Measurements from ENCODE around the gene DOK3.

DOK3 gene

DNA sequence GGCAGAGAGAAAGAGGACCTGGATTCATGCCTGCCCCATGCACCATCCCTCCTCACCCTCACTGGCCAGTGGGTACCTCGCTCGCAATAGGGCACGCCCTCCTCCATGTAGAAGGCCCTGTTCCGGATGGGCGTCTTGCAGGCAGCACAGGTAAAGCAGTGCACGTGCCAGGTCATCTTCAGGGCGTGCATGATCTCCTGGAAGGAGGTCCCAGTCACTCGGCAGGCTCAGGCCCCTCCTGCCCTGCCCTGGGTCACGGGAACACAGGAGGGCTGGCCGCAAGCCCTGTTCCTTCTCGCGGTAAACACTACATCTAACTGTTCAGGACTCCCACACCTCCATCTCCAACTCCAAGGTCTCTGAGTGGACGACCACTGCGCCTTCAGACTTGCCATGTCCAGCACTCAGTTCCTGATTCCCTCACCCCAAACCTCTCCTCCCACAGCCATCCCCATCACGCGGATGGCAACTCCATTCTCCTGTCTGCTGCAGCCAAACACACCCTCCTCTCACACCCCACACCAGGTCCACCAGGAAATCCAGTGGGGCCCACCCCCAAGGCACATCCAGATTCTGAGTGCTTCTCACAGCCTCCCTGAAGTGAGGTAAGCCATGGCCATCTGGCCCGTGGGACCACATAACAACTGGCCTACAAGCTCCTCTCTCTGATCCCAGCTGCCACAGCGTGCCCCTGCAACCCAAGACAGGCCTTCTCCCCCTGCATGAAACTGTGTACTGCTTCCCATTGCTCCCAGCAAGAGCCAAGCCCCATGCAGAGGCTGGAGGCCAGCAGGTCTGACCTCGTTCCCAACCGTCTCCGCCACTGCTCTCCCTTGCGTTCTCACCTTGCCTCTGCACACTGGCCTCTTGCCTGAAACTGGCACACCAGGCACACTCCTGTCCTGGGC lies 25.4 kb downstream of the DOK3 start:
- DNase-seq (ENCODE audit: low read depth, low spot score), result no peak

DNA sequence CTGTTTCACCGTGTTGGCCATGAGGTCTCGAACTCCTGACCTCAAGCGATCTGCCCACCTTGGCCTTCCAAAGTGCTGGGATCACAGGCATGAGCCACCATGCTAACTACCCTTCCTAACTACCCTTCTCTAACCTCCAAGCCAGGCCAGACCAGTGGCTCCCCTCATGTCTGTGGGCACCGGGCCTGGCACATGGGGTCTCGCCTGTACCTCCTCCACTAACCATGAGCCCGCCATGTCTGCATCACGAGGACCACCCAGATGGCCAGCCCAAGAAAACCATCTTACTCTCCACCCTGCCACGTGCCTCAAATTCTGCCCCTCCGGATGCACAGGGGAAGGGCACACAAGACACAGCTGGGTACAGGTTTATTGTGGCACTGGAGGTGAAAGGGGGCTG lies 26.6 kb downstream of the DOK3 start:
- no peak for DNase-seq (ENCODE audit: low read depth, low spot score)

DNA sequence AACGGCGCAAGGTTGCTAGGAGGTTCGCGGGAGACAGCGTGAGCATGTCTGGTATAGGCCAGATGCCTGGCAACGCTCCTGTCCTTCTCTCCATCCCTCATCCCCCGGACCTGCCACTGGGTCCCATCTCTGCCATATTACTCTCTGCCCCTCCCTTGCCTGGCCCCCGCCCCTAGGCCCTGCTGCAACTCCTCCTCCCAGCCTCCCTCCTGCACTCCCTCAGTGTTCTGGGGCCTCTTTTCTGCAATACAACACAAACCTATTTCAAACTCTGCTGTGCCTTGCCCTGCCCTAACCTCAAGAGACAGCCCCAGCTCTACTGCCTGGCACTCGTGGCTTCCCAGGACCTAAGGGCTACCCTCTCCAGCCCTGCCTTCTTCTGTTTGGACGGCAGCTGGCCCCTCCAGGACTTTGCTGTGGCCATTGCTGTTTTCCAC lies 27.2 kb downstream of the DOK3 start:
- no peak for DNase-seq (ENCODE audit: low read depth, low spot score)

DNA sequence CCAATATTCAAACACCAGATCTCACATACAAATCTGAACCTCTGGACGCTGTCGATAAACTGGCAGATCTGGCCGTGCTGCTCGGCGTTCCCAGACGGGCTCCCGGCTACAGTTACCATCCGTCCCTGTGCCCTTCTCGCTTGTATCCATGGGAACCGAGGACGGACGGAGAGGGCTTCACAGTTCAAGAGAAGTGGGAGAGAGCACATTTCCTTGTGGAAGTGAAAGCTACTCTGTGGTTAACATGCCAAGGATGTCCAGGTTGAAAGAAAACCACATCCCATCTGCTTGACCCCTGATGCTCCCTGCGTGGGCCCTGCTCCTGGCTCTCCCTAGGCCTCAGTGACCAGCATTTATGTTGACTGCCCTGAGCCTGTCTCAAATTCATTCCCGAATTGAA lies 29.9 kb downstream of the DOK3 start:
- no peak for DNase-seq (ENCODE audit: low read depth, low spot score)

DNA sequence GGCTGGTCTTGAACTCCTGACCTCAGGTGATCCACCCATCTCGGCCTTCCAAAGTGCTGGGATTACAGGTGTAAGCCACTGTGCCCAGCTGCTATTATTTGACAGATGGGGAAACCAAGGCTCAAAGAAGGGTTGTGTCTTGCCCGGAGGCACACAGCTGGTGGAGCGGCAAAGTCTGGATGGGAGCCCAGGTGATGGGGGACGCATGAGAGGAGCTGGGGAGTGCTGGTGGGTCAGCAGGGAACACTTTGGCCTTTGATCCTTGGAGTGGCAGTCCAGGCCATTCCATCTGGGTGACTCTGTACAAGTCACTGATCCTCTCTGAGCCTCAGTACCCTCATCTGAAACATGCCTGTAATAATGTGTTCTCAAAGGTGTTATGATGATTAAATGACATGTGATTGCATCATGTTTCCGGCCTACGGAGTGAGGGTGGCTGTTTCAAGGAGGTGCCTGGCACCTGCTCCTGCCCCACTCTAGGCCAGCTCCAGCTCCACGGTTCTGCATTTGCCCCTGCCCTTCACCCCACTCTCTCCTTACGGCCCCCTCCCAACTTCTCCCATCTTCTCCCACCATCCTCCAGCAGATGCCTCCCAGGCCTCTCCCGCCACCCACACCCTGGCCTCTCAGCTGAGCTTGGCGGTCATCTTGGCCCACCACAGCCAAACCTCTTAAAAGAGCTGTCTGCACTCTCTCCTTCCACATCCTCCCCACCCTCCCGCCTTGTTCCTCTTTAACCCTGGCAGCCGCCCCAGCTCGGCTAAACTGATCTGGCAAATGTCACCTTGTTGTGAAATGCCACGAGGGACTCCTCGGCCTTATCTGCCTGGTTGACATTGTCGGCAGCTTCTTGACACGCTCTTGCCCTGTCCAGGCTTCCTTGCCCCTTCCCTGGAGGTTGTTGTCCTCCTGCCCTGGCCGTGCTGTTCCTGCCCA lies 30.6 kb downstream of the DOK3 start:
- DNase-seq (ENCODE audit: low read depth, low spot score), result no peak

DNA sequence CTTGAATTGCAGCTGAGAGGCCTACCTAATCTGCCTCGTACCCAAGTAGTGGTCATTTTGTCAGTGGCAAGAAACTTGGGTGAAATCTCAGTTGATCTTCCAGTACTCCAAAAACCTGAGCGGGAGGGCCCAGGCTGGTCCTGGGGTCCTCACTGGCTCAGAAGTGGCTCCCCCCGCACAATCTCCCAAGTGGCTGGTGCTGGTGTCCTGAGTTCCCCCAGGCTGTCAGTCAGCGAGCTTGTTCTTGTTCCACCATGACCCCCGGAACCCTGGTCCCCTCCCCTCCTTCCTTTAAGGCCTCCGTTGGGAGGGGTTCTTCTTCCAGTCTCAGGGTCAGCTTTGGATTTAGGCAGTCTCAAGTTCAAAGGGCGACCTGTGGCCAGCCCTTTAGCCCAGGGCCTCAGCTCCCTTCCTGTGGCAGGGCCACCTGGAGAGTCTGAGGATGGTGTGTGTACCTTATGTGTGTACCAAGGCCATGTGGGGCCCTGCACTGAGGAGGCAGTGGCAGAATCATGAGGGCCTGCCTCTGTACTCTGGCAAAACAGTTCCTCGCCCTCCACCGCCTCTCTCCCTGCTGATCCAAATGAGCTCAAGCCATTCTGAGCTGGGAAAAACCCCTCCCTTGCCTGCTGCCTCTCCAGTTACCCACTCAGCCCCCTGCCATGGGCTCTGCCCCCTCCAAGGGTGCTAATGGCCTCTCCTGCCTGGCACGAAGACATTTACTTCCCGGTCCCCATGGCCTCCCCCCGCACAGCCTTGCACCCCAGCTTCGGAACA lies 31.7 kb downstream of the DOK3 start:
- no peak for DNase-seq (ENCODE audit: low read depth, low spot score)

DNA sequence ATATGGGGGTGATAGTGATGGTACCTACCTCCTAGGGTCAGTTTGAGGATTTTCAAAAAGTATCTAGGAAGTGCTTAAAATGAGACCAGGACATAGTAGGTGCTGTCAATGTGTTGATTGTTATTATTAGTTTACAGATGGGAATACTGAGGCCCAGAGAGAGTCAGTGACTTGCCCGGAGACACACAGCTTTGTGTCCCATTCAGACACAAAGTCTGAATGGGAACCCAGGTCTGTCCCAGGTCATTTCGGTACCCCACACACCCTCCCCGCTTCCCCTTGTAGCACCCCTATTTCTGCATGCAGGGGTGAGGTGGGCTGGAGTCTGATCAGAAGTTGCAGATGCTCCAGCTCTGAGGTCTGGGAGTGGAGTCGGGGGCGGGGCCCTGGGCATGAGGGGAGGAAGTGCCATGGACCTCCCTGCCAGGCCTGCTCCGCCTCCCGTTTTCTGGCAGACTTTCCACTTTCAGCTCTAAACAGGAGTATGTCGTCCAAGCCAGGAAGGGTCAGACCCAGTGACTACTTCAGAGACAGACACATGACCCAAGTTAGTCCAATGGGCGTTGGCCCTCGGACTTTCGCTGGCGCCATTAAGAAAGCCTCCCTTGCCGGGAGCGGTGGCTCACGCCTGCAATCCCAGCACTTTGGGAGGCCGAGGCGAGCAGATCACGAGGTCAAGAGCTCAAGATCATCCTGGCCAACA lies 32.9 kb downstream of the DOK3 start:
- DNase-seq (ENCODE audit: low read depth, low spot score), result no peak

DNA sequence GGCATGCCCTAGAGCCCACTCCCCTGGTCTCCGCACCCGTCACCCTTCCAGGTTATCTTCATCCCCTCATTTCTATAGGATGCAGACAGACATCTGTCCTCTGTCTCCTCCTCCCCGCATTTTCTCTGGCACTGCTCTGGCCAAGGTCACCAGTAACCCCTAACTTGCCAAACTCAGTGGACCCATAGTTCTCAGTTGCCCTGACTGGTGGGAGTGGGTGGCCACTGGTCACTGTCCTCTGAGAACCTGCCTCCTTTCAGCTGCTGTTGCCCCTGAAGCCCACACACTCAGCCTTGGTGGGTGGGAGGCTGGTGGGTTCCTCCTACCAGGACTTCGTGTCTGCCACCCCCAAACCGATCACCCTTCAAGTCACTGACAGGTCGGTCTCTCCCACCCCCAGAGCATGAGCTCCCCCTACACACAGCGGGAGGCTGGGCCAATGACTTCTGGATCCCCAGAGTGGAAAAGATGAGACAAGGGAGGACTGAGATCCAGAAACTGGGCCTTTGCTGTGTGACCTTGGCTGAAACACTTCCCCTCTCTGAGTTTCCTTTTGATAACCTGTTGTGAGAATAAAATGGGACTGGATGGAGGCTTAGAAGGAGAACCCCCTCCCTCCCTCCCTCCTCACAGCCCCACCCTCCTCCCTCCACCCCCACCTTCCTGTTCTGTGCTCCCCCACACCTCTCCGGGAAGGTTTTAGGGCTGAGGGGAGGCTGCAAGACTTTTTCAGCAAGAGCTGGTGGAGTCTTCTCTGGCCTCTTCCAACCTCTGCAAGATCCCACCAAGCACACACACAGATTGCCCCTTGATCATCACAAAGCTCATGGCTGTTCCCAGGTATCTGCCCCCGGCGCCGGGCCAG lies 33.8 kb downstream of the DOK3 start:
- no peak for DNase-seq (ENCODE audit: low read depth, low spot score)

DNA sequence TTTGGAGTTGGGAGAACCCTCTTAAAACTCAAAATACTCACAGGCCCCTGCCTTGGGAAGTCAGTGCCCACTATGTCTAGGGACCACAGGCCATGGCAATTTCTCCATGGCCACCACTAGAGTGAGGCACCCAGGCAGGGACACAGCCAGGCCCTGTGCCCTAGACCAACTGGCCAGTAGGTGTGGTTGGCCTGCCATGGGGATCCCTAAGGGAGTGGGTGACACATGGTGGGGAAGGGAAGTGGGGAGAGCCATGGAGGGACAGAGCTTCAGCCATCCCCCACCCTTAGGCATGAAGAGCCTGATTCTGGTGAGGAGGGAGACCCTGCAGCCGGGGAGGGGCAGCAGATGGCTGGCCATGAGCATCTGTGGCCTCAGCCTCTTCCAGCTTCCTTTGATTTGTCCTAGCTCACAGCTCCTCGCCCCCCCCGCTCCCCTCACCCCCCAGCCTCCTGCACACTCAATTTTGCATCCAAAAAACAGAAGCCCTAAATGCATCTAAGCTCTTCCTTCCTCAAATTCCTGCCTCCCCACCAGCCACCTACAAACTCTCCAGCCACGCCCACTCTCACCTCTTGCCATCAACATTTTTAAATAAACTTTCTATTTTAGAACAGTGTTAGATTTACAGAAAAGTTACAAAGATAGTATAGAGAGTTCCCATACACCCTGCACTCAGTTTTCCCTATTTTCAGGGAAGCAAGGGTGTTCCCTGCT lies 34.6 kb downstream of the DOK3 start:
- DNase-seq (ENCODE audit: low read depth, low spot score), result no peak

DNA sequence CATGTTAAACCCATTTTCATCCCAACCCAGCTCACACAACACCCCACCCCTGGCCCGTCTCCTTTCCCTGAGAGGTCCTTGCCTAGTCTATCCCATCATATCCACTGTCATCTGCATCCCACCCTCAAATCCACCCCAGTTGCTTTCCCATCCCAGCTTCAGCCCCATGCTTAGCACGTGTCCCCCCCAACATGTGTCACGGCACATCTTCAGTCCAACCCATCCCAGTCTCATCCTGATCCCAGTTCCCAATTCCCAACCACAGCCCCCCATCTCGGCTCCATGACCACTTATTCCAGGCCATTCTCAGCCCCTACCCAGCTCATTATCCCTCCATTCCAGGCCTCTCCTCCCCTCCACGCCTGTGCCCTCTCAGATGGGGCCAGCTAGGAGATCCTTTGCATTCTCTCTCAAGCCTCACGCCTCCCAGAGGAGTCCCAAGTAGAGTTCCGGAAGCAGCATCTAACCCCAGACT lies 35.6 kb downstream of the DOK3 start:
- no peak for DNase-seq (ENCODE audit: low read depth, low spot score)

DNA sequence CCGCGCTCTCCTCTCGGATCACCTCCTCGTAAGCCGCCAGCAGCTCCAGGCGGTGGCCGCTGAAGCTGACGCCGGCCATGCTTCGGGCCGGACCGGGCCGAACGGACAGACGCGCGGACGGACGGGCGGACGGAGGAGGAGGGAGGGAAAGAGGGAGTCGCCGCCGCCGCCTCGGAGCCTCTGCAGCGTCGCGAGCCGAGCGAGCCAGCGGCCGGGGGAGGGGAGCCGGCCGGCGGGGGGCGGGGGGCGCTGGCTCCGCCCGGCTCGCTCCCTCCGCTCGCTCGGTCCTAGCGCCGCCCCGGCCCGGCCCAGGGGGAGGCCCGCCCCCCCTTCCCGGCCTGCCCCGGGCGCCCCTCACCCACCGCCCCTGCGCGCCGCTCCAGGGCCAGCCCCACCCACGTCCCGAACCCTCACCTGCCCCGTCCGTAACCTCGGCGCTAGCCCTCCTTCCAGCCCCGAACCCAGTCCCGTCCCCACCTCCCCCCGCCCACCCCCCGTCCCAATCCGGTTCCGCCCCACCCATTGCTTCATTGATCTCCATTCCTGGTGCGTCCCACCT lies 36.1 kb downstream of the DOK3 start, which contains the start of gene DBN1:
Gene DBN1, minus strand, starts transcription at position 192 of the 559 bp plus-strand sequence. Its CDS starts 113 bp downstream, at position 79.
- DNase-seq (ENCODE audit: low read depth, low spot score), result no peak

DNA sequence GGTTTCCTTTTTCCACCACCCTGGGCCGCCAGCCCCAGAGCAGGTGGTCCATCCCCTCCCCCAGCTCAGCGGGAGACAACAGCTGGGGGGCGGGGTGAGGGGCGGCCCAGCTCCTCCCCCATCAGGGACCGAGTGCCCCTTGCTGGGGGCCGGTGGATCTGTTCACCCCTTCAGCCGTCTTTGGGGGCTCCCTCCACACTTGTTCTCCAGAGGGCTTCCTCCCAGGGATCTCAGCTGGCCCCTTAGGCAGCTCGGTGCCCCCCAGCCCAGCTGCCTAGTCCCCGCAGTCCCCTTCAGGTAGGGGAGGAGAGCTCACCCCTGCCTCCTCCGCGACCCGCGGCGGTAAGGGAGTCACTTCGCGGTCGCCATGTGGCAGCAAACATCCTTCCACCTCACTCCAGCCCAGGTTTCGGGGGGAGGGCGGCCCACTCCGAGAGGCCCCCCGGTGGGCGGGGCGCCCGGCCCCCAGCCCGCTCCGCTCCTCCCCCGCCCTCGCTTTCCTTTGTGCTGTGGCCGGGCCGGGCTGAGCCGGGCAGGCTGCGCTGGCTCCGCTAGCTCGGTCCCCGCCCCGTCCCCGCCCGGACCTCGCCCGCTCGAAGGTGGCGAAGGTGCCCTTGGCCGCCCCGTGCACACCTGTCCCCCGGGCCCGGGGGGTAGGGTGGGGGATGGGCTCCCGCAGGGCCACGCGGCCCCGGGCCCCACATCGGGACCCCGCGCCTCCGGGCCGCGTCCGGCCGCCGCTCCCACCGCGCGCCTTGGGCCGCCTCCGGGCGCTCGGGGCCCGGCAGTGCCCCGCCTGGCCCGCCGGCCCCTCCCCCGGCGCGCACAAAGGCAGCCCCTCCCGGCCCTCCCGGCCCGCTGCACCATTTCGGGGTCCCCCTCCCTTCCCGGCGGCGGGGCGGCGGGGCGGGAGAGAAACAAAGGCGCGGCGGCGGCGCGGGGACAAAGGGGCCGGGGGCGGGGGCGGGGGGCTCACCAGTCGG lies 36.9 kb downstream of the DOK3 start:
- no peak for DNase-seq (ENCODE audit: low read depth, low spot score)

DNA sequence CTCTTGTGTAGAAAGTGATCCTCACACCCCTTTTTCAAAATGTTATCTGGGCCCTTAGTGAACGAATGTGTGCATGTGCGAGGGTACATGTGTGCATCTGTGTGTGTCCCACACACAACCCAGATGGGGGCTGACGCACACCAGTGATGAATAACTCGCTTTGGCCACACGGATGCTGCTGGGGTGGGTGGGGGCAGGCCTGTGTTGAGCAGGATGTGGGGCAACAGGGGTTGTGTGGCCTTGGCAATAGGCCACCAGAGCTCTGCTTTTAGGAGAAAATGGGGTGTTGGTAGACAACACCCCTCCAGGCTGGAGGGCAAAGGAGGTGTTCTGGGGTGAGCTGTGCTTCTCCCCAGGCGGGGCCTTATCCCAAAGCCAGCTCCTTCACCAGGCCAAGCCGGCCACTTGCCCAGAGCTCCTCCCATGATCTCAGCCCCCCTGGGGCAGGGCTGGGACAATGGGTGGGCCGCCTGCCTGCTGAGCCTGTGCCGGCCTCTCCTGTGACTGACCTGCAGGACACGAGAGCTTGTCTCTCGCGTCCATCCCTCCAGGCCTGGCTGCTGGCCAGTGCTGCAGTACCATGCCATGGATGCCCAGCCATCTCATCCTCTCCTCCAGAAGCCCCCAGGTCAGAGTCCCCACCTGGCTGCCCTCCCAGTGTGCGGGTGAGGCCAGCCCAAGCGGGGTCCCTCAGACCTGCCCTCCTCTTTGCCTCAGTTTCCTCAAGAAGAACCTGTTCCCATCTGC lies 37.8 kb downstream of the DOK3 start:
- DNase-seq (ENCODE audit: low read depth, low spot score), result no peak

DNA sequence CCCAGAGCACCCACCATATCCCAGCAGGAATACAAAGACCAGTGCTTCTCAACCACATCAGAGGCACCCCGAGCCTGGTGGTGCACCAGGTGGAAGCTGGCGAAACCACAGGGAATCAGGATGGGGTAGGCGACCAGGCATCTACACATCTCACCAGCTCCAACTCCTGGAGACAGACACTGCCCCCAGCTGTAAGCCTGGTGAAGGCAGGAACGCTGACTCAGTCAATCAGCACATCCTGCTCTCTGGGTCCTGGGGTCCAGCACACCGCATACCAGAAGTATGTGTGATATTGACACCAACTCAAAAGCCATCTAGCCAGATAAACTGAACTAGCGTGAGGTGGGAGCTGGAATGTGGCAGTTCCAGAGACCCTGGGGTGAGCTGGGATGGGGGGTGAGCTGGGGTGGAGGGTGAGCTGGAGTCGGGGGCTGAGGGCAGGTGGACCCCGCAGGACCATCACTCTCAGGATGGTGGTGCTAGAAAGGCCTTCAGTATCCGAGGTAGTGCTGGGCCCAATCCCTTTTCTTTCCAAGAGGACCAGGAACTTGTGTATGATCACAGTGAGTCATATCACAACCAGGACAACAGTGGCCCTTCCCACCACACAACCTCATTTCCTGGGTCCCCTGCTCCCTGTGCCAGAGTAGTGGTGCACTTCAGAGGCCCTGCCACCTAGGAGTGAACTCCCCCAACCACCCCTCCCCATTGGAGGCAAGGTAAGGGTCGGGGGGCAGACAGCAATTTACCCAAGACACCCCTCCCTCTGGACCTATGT lies 38.7 kb downstream of the DOK3 start:
- no peak for DNase-seq (ENCODE audit: low read depth, low spot score)

DNA sequence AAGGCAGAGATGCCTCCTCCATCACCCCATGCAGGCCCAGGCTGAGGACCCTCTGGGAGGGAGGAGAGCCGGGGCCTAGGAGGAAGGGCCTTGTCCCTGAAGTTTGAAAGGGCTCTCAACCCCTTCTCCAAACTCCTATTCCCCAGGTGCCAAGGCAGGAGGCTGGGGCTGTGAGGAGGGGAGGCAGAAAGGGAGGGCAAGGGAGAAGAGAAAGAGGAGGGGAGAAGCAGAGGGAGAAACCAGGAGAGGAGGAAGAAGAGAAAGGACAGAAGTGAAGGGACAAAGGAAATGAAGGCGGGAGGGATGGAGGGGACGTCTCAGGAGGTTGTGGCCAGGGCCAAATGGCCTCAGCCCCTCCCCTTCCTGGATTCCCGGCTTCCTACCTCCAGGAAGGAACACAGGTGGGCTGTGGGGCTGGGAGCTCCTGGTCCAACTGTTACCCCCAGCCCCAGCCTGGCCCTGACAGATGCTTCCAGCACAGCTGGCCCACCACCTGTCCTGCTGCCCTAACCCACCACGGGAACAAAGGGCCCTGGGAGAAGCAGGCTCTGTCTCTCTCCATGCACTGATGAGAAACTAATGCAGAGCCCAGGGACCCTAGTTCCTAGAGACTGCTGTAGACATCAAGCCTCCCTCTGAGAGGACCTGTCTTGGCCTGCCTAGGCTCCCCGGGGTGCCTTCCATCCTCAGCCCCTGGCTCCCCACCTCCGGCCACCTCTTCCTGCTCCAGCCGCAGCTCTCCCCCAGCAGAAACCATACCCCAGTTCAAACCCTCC lies 39.7 kb downstream of the DOK3 start:
- DNase-seq (ENCODE audit: low read depth, low spot score), result no peak
